ENCODE results near the gene DUOXA1.

DNA sequence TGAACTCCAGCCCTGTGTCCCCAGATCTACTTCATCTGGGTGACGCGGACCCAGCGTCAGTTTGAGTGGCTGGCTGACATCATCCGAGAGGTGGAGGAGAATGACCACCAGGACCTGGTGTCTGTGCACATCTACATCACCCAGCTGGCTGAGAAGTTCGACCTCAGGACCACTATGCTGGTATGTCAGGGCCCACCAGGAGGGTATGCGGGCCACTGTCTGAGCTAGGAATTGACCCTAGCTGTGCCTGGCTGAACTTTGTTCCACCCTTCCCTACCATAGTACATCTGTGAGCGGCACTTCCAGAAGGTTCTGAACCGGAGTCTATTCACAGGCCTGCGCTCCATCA, 33.8 kb upstream of the DUOXA1 start:
- TF ChIP-seq, protein P1, sequence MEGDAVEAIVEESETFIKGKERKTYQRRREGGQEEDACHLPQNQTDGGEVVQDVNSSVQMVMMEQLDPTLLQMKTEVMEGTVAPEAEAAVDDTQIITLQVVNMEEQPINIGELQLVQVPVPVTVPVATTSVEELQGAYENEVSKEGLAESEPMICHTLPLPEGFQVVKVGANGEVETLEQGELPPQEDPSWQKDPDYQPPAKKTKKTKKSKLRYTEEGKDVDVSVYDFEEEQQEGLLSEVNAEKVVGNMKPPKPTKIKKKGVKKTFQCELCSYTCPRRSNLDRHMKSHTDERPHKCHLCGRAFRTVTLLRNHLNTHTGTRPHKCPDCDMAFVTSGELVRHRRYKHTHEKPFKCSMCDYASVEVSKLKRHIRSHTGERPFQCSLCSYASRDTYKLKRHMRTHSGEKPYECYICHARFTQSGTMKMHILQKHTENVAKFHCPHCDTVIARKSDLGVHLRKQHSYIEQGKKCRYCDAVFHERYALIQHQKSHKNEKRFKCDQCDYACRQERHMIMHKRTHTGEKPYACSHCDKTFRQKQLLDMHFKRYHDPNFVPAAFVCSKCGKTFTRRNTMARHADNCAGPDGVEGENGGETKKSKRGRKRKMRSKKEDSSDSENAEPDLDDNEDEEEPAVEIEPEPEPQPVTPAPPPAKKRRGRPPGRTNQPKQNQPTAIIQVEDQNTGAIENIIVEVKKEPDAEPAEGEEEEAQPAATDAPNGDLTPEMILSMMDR (IDR thresholded peaks at IDR 0.05) = no peak
- no peak for TF ChIP-seq OVOL2 (CRISPR knock-in tag; IDR thresholded peaks at IDR 0.05; ENCODE audit: borderline replicate concordance)
- TF ChIP-seq, protein P2, sequence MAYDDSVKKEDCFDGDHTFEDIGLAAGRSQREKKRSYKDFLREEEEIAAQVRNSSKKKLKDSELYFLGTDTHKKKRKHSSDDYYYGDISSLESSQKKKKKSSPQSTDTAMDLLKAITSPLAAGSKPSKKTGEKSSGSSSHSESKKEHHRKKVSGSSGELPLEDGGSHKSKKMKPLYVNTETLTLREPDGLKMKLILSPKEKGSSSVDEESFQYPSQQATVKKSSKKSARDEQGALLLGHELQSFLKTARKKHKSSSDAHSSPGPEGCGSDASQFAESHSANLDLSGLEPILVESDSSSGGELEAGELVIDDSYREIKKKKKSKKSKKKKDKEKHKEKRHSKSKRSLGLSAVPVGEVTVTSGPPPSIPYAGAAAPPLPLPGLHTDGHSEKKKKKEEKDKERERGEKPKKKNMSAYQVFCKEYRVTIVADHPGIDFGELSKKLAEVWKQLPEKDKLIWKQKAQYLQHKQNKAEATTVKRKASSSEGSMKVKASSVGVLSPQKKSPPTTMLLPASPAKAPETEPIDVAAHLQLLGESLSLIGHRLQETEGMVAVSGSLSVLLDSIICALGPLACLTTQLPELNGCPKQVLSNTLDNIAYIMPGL (CRISPR knock-in tag; IDR thresholded peaks at IDR 0.05) = no peak
- TF ChIP-seq ZNF121 (CRISPR knock-in tag; IDR thresholded peaks at IDR 0.05) = no peak
- TF ChIP-seq ELF4 (CRISPR knock-in tag; IDR thresholded peaks at IDR 0.05; ENCODE audit: low read depth) = no peak
- TF ChIP-seq, protein P3, sequence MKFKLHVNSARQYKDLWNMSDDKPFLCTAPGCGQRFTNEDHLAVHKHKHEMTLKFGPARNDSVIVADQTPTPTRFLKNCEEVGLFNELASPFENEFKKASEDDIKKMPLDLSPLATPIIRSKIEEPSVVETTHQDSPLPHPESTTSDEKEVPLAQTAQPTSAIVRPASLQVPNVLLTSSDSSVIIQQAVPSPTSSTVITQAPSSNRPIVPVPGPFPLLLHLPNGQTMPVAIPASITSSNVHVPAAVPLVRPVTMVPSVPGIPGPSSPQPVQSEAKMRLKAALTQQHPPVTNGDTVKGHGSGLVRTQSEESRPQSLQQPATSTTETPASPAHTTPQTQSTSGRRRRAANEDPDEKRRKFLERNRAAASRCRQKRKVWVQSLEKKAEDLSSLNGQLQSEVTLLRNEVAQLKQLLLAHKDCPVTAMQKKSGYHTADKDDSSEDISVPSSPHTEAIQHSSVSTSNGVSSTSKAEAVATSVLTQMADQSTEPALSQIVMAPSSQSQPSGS (CRISPR knock-in tag; IDR thresholded peaks at IDR 0.05; ENCODE audit: borderline replicate concordance, low read depth) = no peak
- no peak for TF ChIP-seq CBFB (CRISPR knock-in tag; IDR thresholded peaks at IDR 0.05; ENCODE audit: low read depth)
